PFSK-1 (cell line): ENCODE results near the gene MROH2B.

Source experiments
- FOXP2 ChIP-seq: optimal IDR thresholded peaks from 2 replicates; pipeline ENCODE3; 2011; ENCODE audit warnings: borderline replicate concordance, control low read depth, inconsistent platforms; ENCODE audit not compliant: insufficient read depth; ENCODE audit errors: extremely low read length, extremely low read depth
- POLR2AphosphoS5 ChIP-seq: IDR thresholded peaks from 2 replicates; pipeline ENCODE4 v1.6.1; 2012; ENCODE audit warnings: low read depth, mild to moderate bottlenecking, control low read depth, low read length, moderate library complexity
- TAF1 ChIP-seq: IDR thresholded peaks from 2 replicates; pipeline ENCODE4 v1.6.1; 2012; ENCODE audit warnings: low read length, control low read depth, borderline replicate concordance; ENCODE audit not compliant: insufficient read depth
- TF ChIP-seq, protein P1 (sequence below), 2 experiments: IDR thresholded peaks; 2 replicates each; pipeline versions ENCODE4 v1.6.1 to v1.8.0; 2011 to 2012; ENCODE audit warnings: low read depth in 2 of 2, low read length in 2 of 2, control low read depth in 1 of 2, inconsistent platforms in 1 of 2, mild to moderate bottlenecking in 1 of 2, moderate library complexity in 1 of 2; ENCODE audit not compliant: insufficient read depth in 1 of 2

DNA sequence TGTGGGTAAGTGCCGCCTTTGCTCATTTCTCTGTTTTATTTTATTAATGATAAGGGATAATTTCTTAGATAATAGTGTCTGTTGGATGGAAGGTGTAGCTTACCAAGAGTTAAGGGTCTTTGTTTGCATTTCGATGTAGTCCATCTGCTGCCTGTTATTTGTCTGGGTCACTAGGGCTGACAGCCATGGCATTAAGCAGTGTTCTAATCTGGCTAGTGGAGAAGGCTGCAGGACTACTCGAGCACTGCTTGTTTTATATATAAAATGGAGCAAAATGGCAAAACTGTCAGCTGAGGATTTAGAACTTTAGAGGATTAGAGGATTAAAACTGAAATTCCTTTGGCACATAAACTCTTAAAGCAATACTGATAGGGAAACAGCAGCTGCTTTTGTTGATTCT is 94.3 kb downstream of the MROH2B start:
- TF ChIP-seq FOXP2 = no peak
- TF ChIP-seq, protein P1, sequence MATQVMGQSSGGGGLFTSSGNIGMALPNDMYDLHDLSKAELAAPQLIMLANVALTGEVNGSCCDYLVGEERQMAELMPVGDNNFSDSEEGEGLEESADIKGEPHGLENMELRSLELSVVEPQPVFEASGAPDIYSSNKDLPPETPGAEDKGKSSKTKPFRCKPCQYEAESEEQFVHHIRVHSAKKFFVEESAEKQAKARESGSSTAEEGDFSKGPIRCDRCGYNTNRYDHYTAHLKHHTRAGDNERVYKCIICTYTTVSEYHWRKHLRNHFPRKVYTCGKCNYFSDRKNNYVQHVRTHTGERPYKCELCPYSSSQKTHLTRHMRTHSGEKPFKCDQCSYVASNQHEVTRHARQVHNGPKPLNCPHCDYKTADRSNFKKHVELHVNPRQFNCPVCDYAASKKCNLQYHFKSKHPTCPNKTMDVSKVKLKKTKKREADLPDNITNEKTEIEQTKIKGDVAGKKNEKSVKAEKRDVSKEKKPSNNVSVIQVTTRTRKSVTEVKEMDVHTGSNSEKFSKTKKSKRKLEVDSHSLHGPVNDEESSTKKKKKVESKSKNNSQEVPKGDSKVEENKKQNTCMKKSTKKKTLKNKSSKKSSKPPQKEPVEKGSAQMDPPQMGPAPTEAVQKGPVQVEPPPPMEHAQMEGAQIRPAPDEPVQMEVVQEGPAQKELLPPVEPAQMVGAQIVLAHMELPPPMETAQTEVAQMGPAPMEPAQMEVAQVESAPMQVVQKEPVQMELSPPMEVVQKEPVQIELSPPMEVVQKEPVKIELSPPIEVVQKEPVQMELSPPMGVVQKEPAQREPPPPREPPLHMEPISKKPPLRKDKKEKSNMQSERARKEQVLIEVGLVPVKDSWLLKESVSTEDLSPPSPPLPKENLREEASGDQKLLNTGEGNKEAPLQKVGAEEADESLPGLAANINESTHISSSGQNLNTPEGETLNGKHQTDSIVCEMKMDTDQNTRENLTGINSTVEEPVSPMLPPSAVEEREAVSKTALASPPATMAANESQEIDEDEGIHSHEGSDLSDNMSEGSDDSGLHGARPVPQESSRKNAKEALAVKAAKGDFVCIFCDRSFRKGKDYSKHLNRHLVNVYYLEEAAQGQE (IDR thresholded peaks at IDR 0.05; ENCODE audit: insufficient read depth in 1 of 2, low read depth in 2 of 2, low read length in 2 of 2) = no peak
- TF ChIP-seq POLR2AphosphoS5 = no peak
- TF ChIP-seq TAF1 = no peak
